ENCODE measurements around the gene TBPL1. TPM values are rescaled to one million over a fixed set of nuclear protein-coding genes. Genes with fewer than 3 reads are reported as not detected.

Gene TBPL1
- total RNA-seq, 4 donors from 2014 or later: 12.1 to 57.9 (median 17.0) TPM

DNA sequence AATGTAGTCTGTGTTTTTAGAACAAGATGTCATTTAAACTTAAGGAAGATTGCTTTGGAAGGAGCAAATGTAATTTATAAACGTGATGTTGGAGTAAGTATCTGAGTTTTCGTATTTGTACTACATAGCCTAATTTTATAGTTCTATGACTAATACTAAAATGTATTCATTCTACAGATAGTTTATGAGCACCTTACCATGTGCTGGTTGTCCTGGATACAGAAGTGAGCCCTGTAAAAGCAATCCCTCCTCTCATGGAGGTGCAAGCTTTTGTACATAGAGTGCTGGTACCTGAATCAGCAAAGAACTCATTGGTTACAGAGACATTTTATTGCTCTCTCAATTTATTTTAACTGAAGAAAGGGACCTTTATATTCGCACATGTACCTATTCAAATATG is 27.1 kb downstream of the TBPL1 start:
- DNase-seq: no peak
- H3K36me3 ChIP-seq: peaks cover 14 to 16% of the 10 kb centered on the region in 2 donors
- no peak overlapping the region for H3K27ac ChIP-seq
- no peak for TF ChIP-seq POLR2A (IDR thresholded peaks at IDR 0.05)
- TF ChIP-seq CTCF (IDR thresholded peaks at IDR 0.05): no peak
- intact Hi-C loops (cut with DNase I): no loop called here
- peaks cover 4 to 9% of the 10 kb centered on the region in 2 donors for H3K4me1 ChIP-seq
- 93 to 97% methylated on average over 3 of the region's 3 CpGs for WGBS, 2 donors
- H3K27me3 ChIP-seq: no peaks in the 10 kb centered on the region
- no peaks in the 10 kb centered on the region for H3K9me3 ChIP-seq
- no peak overlapping the region for H3K4me3 ChIP-seq (replicated peaks in 1 of 3)

DNA sequence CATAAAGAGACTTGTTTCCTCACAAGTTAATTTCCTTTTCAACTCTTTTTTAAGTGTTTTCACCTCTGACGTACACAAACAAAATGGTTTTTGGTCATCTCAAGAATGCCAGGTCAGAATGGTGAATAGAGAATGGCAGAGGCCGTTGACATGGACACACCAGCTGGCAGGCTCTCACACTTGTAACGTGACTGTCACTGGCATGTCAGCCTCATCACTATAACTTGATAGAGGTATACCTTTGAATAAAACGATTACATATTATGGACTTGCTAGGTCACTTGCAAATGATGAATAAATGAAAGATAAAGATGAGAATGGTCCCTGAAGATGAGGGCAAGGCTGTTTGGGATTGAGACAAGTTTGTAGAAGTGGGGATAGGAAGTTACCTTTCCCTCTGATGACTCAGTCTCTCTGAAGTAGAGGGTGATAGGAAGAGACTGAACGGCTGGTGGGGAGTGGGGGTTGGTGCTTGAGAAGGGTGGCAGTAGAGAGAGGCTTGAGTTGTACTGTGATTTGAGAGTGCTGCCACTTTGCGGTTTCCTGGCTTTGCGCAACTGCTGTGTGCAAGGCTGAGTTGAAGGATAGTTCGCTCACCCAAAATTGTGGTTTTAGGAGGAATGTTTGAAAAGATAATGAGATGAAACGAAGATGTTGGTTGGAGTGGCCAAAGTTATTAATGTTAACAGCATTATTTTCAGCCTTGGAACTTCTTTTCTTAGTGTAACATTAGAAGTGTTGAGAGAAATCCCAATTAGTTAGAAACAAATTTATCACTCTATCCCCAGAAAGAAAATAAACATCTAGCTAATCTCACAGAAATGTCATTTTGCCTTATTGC is 30.3 kb downstream of the TBPL1 start:
- H3K4me1 ChIP-seq: peaks cover 2 to 3% of the 10 kb centered on the region in 2 donors
- no peaks in the 10 kb centered on the region for H3K27me3 ChIP-seq
- H3K4me3 ChIP-seq (replicated peaks in 1 of 3): no peak overlapping the region
- H3K27ac ChIP-seq: no peak overlapping the region
- intact Hi-C loops (cut with DNase I): no loop called here
- no peaks in the 10 kb centered on the region for H3K9me3 ChIP-seq
- 82 to 84% methylated on average over 9 of the region's 9 CpGs for WGBS, 2 donors
- no peak for TF ChIP-seq POLR2A (IDR thresholded peaks at IDR 0.05)
- no peak for TF ChIP-seq CTCF (IDR thresholded peaks at IDR 0.05)
- no peak for DNase-seq
- peaks cover 14 to 19% of the 10 kb centered on the region in 2 donors for H3K36me3 ChIP-seq

- peaks cover 14 to 19% of the 10 kb centered on the region in 2 donors for H3K36me3 ChIP-seq
- H3K27ac ChIP-seq: no peak overlapping the region
- DNase-seq: no peak
- TF ChIP-seq POLR2A (IDR thresholded peaks at IDR 0.05): no peak
- TF ChIP-seq CTCF (IDR thresholded peaks at IDR 0.05): no peak
- H3K27me3 ChIP-seq: no peaks in the 10 kb centered on the region
- intact Hi-C loops (cut with DNase I): no loop called here
- WGBS, 2 donors: 92 to 98% methylated on average over 1 of the region's 1 CpG
- H3K4me3 ChIP-seq (replicated peaks in 1 of 3): no peak overlapping the region
- no peaks in the 10 kb centered on the region for H3K9me3 ChIP-seq
- H3K4me1 ChIP-seq: no peaks in the 10 kb centered on the region
Measured at GRCh38 chr6:133985970-133986369, 32.9 kb downstream of the TBPL1 start.

DNA sequence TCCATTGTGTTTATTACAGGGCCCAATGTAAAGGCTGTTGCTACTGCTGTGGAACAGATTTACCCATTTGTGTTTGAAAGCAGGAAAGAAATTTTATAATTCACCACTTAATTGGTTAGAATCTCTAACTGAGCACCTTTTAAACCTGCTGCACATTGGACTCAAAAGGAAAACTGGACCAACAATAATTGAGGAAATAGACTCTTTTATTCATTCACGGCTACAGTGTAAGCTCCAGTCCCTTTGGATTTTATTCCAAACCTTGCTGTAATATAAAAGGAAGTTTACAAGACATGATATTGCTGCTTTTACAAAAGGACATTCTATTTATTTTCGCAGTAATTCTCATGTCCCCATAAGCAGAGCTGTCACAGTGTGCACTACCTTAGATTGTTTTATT is 33.9 kb downstream of the TBPL1 start:
- no peak for TF ChIP-seq CTCF (IDR thresholded peaks at IDR 0.05)
- no peak for TF ChIP-seq POLR2A (IDR thresholded peaks at IDR 0.05)
- Histone ChIP-seq H3K36me3 (peaks cover 10 to 19% of the 10 kb centered on the region in 2 donors), H3K4me3 (replicated peaks in 1 of 3) (no peak overlapping the region), H3K27me3 (no peaks in the 10 kb centered on the region), H3K9me3 (no peaks in the 10 kb centered on the region), H3K4me1 (no peaks in the 10 kb centered on the region), H3K27ac (no peak overlapping the region)
- 85 to 87% methylated on average over 2 of the region's 2 CpGs for WGBS, 2 donors
- intact Hi-C loops (cut with DNase I): no loop called here
- DNase-seq: no peak

DNA sequence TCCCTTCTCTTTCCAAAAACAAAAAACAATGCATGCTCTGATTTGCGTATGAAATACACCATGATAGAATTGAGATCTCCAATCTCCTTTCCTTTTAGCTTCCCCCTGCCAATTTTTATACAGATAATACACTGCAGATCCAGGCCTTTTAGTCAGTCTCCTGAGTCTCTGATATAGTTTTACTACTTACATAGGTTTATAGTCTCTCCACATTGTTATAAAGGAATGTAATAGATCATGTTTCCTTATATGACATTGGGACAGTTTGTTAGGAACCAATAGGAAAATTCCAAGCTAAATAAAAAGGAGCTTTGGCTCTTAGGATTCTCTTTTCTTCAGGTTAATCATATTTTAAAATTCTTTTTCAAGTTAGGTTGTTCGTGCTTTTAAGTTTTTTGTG is 36.5 kb downstream of the TBPL1 start:
- Histone ChIP-seq H3K9me3 (no peaks in the 10 kb centered on the region), H3K27me3 (no peaks in the 10 kb centered on the region), H3K27ac (no peak overlapping the region), H3K4me3 (replicated peaks in 1 of 3) (no peak overlapping the region), H3K4me1 (no peaks in the 10 kb centered on the region), H3K36me3 (peaks cover 4 to 7% of the 10 kb centered on the region in 2 donors)
- WGBS, 2 donors: 91 to 95% methylated on average over 2 of the region's 2 CpGs
- TF ChIP-seq CTCF (IDR thresholded peaks at IDR 0.05) (no peak), POLR2A (IDR thresholded peaks at IDR 0.05) (no peak)
- intact Hi-C loops (cut with DNase I): no loop called here
- no peak for DNase-seq

All from thyroid gland (tissue), 4 donors.